BE2C (cell line): ENCODE measurements around the gene ZBTB7B.

ENCODE experiments used
- DNase-seq: peaks from one replicate; pipeline ENCODE4 v3.0.0-alpha.2; 2020
- H3K27me3 ChIP-seq: fragments of 250-450 bp; sonication (Bioruptor Pico); 2 replicates; pipeline ENCODE4 v1.5.1; 2020; ENCODE audit warnings: mild to moderate bottlenecking
- H3K36me3 ChIP-seq: fragments of 250-450 bp; sonication (Bioruptor Pico); 2 replicates; pipeline ENCODE4 v1.5.1; 2020; ENCODE audit warnings: mild to moderate bottlenecking
- H3K4me1 ChIP-seq: fragments of 250-450 bp; sonication (Bioruptor Pico); 2 replicates; pipeline ENCODE4 v1.5.1; 2020
- H3K4me3 ChIP-seq: 2 replicates; pipeline ENCODE4 v1.5.1; 2011; ENCODE audit warnings: low read depth, low read length
- H3K9me3 ChIP-seq: fragments of 250-450 bp; sonication (Bioruptor Pico); 2 replicates; pipeline ENCODE4 v1.5.1; 2020
- CTCF ChIP-seq: IDR thresholded peaks from 2 replicates; pipeline ENCODE4 v1.5.1; 2012; ENCODE audit warnings: mild to moderate bottlenecking, low read depth, low read length

Gene ZBTB7B

GRCh38 chr1:154956544-154956941 lies 46.1 kb upstream of the ZBTB7B start:
- Histone ChIP-seq H3K4me1 (peaks cover 8% of the 10 kb centered on the region; the same call in 1 of the 2 replicates), H3K27me3 (no peaks in the 10 kb centered on the region), H3K36me3 (peaks cover 14% of the 10 kb centered on the region), H3K9me3 (no peaks in the 10 kb centered on the region), H3K4me3 (peak overlapping the region; percentile 76)
- no peak for DNase-seq
- no peak for TF ChIP-seq CTCF

- no peak for DNase-seq
- no peak overlapping the region for H3K4me3 ChIP-seq
- H3K36me3 ChIP-seq: peaks cover 14% of the 10 kb centered on the region
- H3K9me3 ChIP-seq: no peaks in the 10 kb centered on the region
- H3K27me3 ChIP-seq: no peaks in the 10 kb centered on the region
- no peak for TF ChIP-seq CTCF
- H3K4me1 ChIP-seq: peaks cover 8% of the 10 kb centered on the region; the same call in 1 of the 2 replicates
Observed at GRCh38 chr1:154957091-154957657, 45.4 kb upstream of the ZBTB7B start.

- Histone ChIP-seq H3K4me3 (no peak overlapping the region), H3K36me3 (peaks cover 14% of the 10 kb centered on the region), H3K4me1 (peaks cover 11% of the 10 kb centered on the region), H3K9me3 (no peaks in the 10 kb centered on the region), H3K27me3 (no peaks in the 10 kb centered on the region)
- DNase-seq: no peak
- no peak for TF ChIP-seq CTCF
Observed at GRCh38 chr1:154958036-154958435, 44.6 kb upstream of the ZBTB7B start.

- TF ChIP-seq CTCF: no peak
- no peaks in the 10 kb centered on the region for H3K9me3 ChIP-seq
- no peak overlapping the region for H3K4me3 ChIP-seq
- peaks cover 14% of the 10 kb centered on the region for H3K36me3 ChIP-seq
- DNase-seq: no peak
- H3K4me1 ChIP-seq: peaks cover 11% of the 10 kb centered on the region
- no peaks in the 10 kb centered on the region for H3K27me3 ChIP-seq
Observed at GRCh38 chr1:154958681-154959425, 43.7 kb upstream of the ZBTB7B start.

- H3K36me3 ChIP-seq: peaks cover 14% of the 10 kb centered on the region
- H3K27me3 ChIP-seq: no peaks in the 10 kb centered on the region
- H3K4me3 ChIP-seq: no peak overlapping the region
- H3K4me1 ChIP-seq: peaks cover 11% of the 10 kb centered on the region
- no peak for TF ChIP-seq CTCF
- DNase-seq: no peak
- no peaks in the 10 kb centered on the region for H3K9me3 ChIP-seq
Observed at GRCh38 chr1:154959426-154959780, 43.2 kb upstream of the ZBTB7B start.

GRCh38 chr1:154960446-154961136 lies 42.0 kb upstream of the ZBTB7B start:
- Histone ChIP-seq H3K4me3 (peak overlapping the region; percentile 83), H3K9me3 (no peaks in the 10 kb centered on the region), H3K4me1 (peaks cover 3% of the 10 kb centered on the region), H3K36me3 (peaks cover 25% of the 10 kb centered on the region), H3K27me3 (no peaks in the 10 kb centered on the region)
- TF ChIP-seq CTCF: no peak
- no peak for DNase-seq
